ENCODE results near the gene NDUFAF2. TPM values are rescaled to one million over a fixed set of nuclear protein-coding genes. Genes with fewer than 3 reads are reported as not detected.

The NDUFAF2 gene
- total RNA-seq, 4 donors from 2014 or later = 14.1 to 78.9 (median 31.0) TPM

DNA sequence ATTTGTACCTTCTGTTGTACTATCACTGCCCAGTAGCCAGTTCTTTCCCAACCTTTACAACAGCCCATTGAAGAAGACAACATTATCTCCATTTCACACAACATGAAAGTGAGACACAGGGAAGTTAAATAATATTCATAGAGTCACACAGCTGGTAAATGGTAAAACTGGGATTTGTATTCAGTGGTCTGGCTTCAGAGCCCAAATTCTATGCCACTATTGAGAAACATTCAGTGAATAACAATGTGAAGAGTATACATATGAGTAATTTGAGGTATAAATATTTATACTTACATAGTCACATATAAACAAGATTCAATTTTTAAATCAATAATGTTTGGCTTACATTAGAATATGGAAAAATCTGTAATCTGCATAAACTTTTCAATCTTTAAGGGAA lies 203.5 kb downstream of the NDUFAF2 start:
- TF ChIP-seq, protein P1, sequence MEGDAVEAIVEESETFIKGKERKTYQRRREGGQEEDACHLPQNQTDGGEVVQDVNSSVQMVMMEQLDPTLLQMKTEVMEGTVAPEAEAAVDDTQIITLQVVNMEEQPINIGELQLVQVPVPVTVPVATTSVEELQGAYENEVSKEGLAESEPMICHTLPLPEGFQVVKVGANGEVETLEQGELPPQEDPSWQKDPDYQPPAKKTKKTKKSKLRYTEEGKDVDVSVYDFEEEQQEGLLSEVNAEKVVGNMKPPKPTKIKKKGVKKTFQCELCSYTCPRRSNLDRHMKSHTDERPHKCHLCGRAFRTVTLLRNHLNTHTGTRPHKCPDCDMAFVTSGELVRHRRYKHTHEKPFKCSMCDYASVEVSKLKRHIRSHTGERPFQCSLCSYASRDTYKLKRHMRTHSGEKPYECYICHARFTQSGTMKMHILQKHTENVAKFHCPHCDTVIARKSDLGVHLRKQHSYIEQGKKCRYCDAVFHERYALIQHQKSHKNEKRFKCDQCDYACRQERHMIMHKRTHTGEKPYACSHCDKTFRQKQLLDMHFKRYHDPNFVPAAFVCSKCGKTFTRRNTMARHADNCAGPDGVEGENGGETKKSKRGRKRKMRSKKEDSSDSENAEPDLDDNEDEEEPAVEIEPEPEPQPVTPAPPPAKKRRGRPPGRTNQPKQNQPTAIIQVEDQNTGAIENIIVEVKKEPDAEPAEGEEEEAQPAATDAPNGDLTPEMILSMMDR (IDR thresholded peaks at IDR 0.05) = no peak
- no peak for TF ChIP-seq POLR2A (IDR thresholded peaks at IDR 0.05)
- H3K27me3 ChIP-seq = no peaks in the 10 kb centered on the region
- H3K4me3 ChIP-seq = no peak overlapping the region
- no peaks in the 10 kb centered on the region for H3K9me3 ChIP-seq
- H3K4me1 ChIP-seq = no peaks in the 10 kb centered on the region
- H3K36me3 ChIP-seq = no peaks in the 10 kb centered on the region
- H3K27ac ChIP-seq = no peak overlapping the region
- intact Hi-C loops (cut with DNase I; ENCODE audit: low total_unique reads) = no loop called here
- DNase-seq = no peak

DNA sequence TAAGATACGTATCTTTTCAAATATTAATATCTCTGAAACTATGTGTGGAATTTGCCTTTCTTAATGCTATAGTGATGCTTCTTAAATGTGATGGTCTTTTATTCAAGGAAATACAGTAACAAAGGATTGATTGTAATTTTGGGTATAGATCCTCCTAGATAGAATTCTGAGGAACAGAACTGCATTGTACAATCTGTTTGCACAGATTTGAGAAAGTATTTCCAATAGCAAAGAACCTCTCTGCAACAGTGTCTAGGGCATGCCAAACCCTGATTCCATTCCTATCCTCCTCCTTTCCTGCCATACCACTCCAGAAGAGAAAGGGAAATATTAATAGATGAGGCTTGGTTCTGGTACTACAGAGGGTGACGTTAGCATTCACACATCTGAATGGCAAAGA lies 206.9 kb downstream of the NDUFAF2 start:
- intact Hi-C loops (cut with DNase I; ENCODE audit: low total_unique reads) = no loop called here
- Histone ChIP-seq H3K4me1 (no peaks in the 10 kb centered on the region), H3K9me3 (no peaks in the 10 kb centered on the region), H3K27ac (no peak overlapping the region), H3K27me3 (no peaks in the 10 kb centered on the region), H3K36me3 (no peaks in the 10 kb centered on the region), H3K4me3 (no peak overlapping the region)
- no peak for DNase-seq
- TF ChIP-seq POLR2A (IDR thresholded peaks at IDR 0.05) = no peak
- TF ChIP-seq, protein P1 (IDR thresholded peaks at IDR 0.05) = no peak

DNA sequence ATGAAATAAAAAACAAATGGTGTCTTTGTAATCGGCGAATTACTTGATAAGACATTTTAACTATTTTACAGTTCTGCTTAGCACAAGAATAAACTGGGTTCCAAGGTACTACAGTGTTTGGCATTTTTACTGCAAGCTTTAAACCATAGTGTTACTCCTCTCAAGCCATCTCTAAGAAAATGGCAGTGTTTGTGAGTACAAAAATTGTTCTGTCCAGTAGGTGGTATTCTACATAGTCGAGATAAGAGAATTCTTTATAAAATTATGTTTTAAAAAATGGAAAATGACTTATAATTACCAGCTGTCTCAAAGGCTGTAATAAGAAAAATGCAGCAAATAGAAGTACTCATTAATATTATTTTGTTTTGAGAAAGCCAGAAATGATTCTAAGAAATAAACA lies 214.1 kb downstream of the NDUFAF2 start:
- Histone ChIP-seq H3K4me3 (no peak overlapping the region), H3K9me3 (no peaks in the 10 kb centered on the region), H3K4me1 (no peaks in the 10 kb centered on the region), H3K27ac (no peak overlapping the region), H3K36me3 (no peaks in the 10 kb centered on the region), H3K27me3 (no peaks in the 10 kb centered on the region)
- TF ChIP-seq, protein P1 (IDR thresholded peaks at IDR 0.05) = no peak
- TF ChIP-seq POLR2A (IDR thresholded peaks at IDR 0.05) = no peak
- intact Hi-C loops (cut with DNase I; ENCODE audit: low total_unique reads) = no loop called here
- no peak for DNase-seq

DNA sequence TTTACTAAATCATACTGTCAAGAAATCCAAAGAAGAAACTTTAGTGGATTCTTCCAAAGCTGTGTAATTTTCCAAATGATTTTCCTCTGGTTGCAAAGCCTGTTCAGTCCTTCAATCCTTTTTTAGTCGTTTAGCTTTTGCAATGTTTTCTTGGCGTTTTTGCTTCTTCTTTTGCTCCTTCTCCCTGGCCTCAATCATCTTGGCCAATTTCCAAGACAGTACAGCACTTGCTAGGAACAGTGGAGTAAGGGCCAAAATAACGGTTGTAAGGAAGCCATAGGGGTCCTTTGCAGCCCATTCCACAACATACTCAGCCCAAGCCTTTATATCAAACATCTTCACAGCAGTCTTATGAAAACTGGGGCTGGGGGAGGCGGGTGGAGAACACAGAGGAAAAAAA lies 214.8 kb downstream of the NDUFAF2 start:
- Histone ChIP-seq H3K27ac (no peak overlapping the region), H3K36me3 (no peaks in the 10 kb centered on the region), H3K9me3 (no peaks in the 10 kb centered on the region), H3K27me3 (no peaks in the 10 kb centered on the region), H3K4me3 (no peak overlapping the region), H3K4me1 (no peaks in the 10 kb centered on the region)
- intact Hi-C loops (cut with DNase I; ENCODE audit: low total_unique reads) = no loop called here
- TF ChIP-seq, protein P1 (IDR thresholded peaks at IDR 0.05) = no peak
- TF ChIP-seq POLR2A (IDR thresholded peaks at IDR 0.05) = no peak
- no peak for DNase-seq

DNA sequence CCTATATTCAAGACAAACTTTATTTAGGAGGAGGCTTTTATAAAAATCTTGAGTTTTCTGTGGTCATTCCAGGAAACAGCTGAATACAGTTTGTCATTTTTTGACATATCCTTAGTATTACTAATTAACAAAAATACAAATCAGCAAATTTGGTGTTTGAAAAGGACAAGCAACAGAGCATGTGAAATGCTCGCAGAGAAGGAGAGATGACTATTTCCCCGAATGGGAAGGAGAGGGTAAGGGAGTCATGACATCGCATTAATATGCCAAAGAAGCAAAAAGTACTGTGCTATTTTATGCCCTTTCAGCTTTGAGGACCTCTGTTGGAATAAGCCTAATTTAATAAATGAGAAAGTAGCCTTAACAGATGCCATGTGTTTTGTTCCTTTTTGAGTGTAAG lies 215.5 kb downstream of the NDUFAF2 start:
- intact Hi-C loops (cut with DNase I; ENCODE audit: low total_unique reads) = no loop called here
- Histone ChIP-seq H3K4me3 (no peak overlapping the region), H3K4me1 (no peaks in the 10 kb centered on the region), H3K36me3 (no peaks in the 10 kb centered on the region), H3K9me3 (no peaks in the 10 kb centered on the region), H3K27me3 (no peaks in the 10 kb centered on the region), H3K27ac (no peak overlapping the region)
- no peak for DNase-seq
- no peak for TF ChIP-seq POLR2A (IDR thresholded peaks at IDR 0.05)
- TF ChIP-seq, protein P1 (IDR thresholded peaks at IDR 0.05) = no peak

Measured in uterus (tissue), 4 donors.